SU-DHL-6 (cell line): ENCODE data around the gene POLR3GL.
"Not testable (repeated sequence)": the region's sequence is repeated elsewhere in the genome, so short reads cannot be mapped to it uniquely, and the experiment has no call there.

Source experiments
- H2AFZ ChIP-seq: fragments of 200-600 bp; sonication (generic); 2 replicates; pipeline ENCODE4 v1.6.1; 2014; ENCODE audit warnings: low read depth, mild to moderate bottlenecking, moderate library complexity, mixed read lengths, antibody characterized with exemption, low read length; ENCODE audit not compliant: severe bottlenecking
- H3F3A ChIP-seq: fragments of 200-600 bp; shearing (Covaris generic); 2 replicates; pipeline ENCODE4 v1.6.0; 2016; ENCODE audit warnings: antibody characterized with exemption, mild to moderate bottlenecking; ENCODE audit not compliant: insufficient read depth
- H3K27ac ChIP-seq: fragments of 200-600 bp; sonication (generic); 2 replicates; pipeline ENCODE4 v1.5.1; 2016; ENCODE audit warnings: low read depth, mild to moderate bottlenecking, low read length, moderate library complexity, mixed read lengths
- H3K27me3 ChIP-seq: fragments of 200-600 bp; sonication (generic), shearing (Covaris generic); 2 replicates; pipeline ENCODE4 v1.6.0; 2014; ENCODE audit warnings: mild to moderate bottlenecking, low read length
- H3K36me3 ChIP-seq: fragments of 200-600 bp; sonication (generic); 2 replicates; pipeline ENCODE4 v1.6.1; 2014; ENCODE audit warnings: mild to moderate bottlenecking, low read length, mixed read lengths
- H3K4me2 ChIP-seq: fragments of 300-600, 200-600 bp; shearing (Covaris generic), sonication (generic); 2 replicates; pipeline ENCODE4 v1.6.0; 2014; ENCODE audit warnings: low read length, low read depth, mild to moderate bottlenecking; ENCODE audit not compliant: poor library complexity, severe bottlenecking
- H3K4me3 ChIP-seq: fragments of 200-600 bp; sonication (generic); 2 replicates; pipeline ENCODE4 v1.5.1; 2014; ENCODE audit warnings: antibody characterized with exemption, low read length, mild to moderate bottlenecking, mixed read lengths; ENCODE audit not compliant: insufficient read depth, poor library complexity, severe bottlenecking
- H3K79me2 ChIP-seq: fragments of 200-600 bp; sonication (generic); 2 replicates; pipeline ENCODE4 v1.6.1; 2014; ENCODE audit warnings: mild to moderate bottlenecking, low read length, moderate library complexity; ENCODE audit not compliant: insufficient read depth
- H3K9ac ChIP-seq: fragments of 200-600 bp; sonication (generic); 2 replicates; pipeline ENCODE4 v1.7.0; 2014; ENCODE audit warnings: mild to moderate bottlenecking, low read length
- H3K9me2 ChIP-seq: fragments of 200-600 bp; sonication (generic); replicated peaks from 2 replicates; pipeline ENCODE4 v1.6.1; 2014; ENCODE audit warnings: low read length; ENCODE audit not compliant: insufficient read depth
- H3K9me3 ChIP-seq: fragments of 200-600 bp; sonication (generic); 2 replicates; pipeline ENCODE4 v1.6.1; 2014; ENCODE audit warnings: low read length, mixed read lengths; ENCODE audit not compliant: insufficient read depth
- H4K20me1 ChIP-seq: fragments of 200-600 bp; sonication (generic); 2 replicates; pipeline ENCODE4 v1.6.1; 2014; ENCODE audit warnings: low read depth, mild to moderate bottlenecking, antibody characterized with exemption, low read length, moderate library complexity, mixed read lengths
- CTCF ChIP-seq: fragments of 200-600 bp; sonication (generic); IDR thresholded peaks from one replicate; pipeline ENCODE4 v1.5.1; 2017; ENCODE audit warnings: antibody characterized with exemption, mild to moderate bottlenecking, low read length, moderate library complexity; ENCODE audit not compliant: insufficient read depth, poor library complexity, severe bottlenecking
- EZH2phosphoT487 ChIP-seq: fragments of 200-600 bp; sonication (generic), shearing (Covaris generic); conservative IDR thresholded peaks from 2 replicates; pipeline ENCODE4 v1.6.1; 2018; ENCODE audit warnings: mild to moderate bottlenecking, antibody characterized with exemption, low read length, moderate library complexity, mixed read lengths

Gene POLR3GL

DNA sequence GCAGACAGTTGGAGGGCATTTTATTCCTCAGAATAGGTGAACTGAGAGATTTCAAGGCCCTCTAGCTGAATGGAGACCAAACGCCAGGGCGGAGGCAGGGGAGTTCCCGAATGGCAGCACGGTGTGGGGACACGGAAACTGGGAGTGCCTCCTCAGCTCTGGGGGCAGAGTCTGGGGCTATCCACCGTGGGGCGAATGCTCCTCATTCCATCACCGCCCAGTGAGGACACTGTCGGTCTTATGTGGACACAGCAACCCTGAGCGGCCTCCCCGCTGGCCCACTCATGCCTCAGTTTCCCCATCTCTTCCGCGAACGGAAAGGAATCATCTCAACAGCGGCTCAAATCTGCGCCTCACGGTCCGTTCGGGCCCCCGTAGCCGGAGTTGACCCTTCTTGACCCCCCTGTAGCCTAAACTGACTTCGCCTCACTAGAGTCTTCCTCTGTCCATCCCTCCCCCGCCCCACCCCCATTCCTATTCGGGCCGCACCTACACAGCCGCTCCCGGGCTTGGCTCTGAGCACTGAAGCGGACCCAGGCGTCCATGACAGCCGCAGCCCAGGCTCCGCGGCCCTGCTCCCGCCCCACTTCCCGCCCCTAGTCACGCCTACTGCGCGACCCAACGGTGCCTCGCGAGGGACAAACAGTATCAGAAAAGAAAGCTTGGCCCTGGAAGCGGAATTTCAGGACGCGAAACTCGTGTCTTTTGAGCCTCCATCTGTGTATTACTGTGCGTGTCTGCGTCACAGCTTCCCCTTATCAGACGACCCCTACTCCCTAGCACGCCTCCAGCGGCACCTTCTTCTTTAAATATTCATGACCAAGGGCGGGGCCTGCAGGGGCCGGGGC, 46.1 kb upstream of the POLR3GL start, which contains the start of gene PEX11B:
TSS of gene PEX11B (minus strand) at position 574 of the 848 bp plus-strand sequence. CDS start at position 545, 29 bp downstream.
- peak within 1 kb of the TSS; percentile 83 for H3K9ac ChIP-seq
- no peaks in the 10 kb centered on the region for H3K79me2 ChIP-seq
- no peaks in the 10 kb centered on the region for H3K27me3 ChIP-seq
- peaks cover 23% of the 10 kb centered on the region for H3F3A ChIP-seq
- peak within 1 kb of the TSS; percentile 76 for H3K4me2 ChIP-seq
- TF ChIP-seq CTCF = no peak
- TF ChIP-seq EZH2phosphoT487 = no peak
- H3K27ac ChIP-seq = peak within 1 kb of the TSS; percentile 71
- H3K36me3 ChIP-seq = no peaks in the 10 kb centered on the region
- no peaks in the 10 kb centered on the region for H3K9me3 ChIP-seq
- peak within 1 kb of the TSS; percentile 80 for H3K4me3 ChIP-seq
- H3K9me2 ChIP-seq = no peaks in the 10 kb centered on the region
- H2AFZ ChIP-seq = peak within 1 kb of the TSS; percentile 88
- no peaks in the 10 kb centered on the region for H4K20me1 ChIP-seq

- peak overlapping the region; percentile 83 for H3K9ac ChIP-seq
- no peaks in the 10 kb centered on the region for H4K20me1 ChIP-seq
- H3K9me3 ChIP-seq = no peaks in the 10 kb centered on the region
- peak overlapping the region; percentile 76 for H3K4me2 ChIP-seq
- no peaks in the 10 kb centered on the region for H3K9me2 ChIP-seq
- no peaks in the 10 kb centered on the region for H3K27me3 ChIP-seq
- no peaks in the 10 kb centered on the region for H3K36me3 ChIP-seq
- peak overlapping the region; percentile 88 for H2AFZ ChIP-seq
- H3K79me2 ChIP-seq = no peaks in the 10 kb centered on the region
- peaks cover 26% of the 10 kb centered on the region for H3F3A ChIP-seq
- peak overlapping the region; percentile 80 for H3K4me3 ChIP-seq
- TF ChIP-seq CTCF = no peak
- no peak for TF ChIP-seq EZH2phosphoT487
- peak overlapping the region; percentile 71 for H3K27ac ChIP-seq
Observed at GRCh38 chr1:145918992-145919939, 45.2 kb upstream of the POLR3GL start.

- H3K27me3 ChIP-seq, H2AFZ ChIP-seq, H3K4me3 ChIP-seq, H3K9me2 ChIP-seq, H3K27ac ChIP-seq, H3K79me2 ChIP-seq, H3K9ac ChIP-seq, H3K9me3 ChIP-seq, H4K20me1 ChIP-seq, H3K36me3 ChIP-seq, H3K4me2 ChIP-seq: not testable (repeated sequence)
- peaks cover 26% of the 10 kb centered on the region for H3F3A ChIP-seq
Observed at GRCh38 chr1:145920297-145920696, 44.2 kb upstream of the POLR3GL start.
